T-helper 1 cell treated with Interleukin-12 subunit alpha and Interleukin-12 subunit beta and Interleukin-4 antibody, amounts not matched to agents 30 μg/mL and 1 μg/mL, for 36 hours (primary cell): ENCODE results near the gene MSANTD1.

Experiments
- H3K27ac Mint-ChIP-seq: one replicate; pipeline ENCODE4 v1.8.0; 2021; ENCODE audit warnings: mild to moderate bottlenecking, mixed read lengths
- H3K27me3 Mint-ChIP-seq: one replicate; pipeline ENCODE4 v1.8.0; 2021; ENCODE audit warnings: low read depth, mixed read lengths
- H3K36me3 Mint-ChIP-seq: one replicate; pipeline ENCODE4 v1.8.0; 2021; ENCODE audit warnings: low read depth, mixed read lengths
- H3K4me1 Mint-ChIP-seq: one replicate; pipeline ENCODE4 v1.8.0; 2021; ENCODE audit warnings: low read depth, mixed read lengths
- H3K4me3 Mint-ChIP-seq: one replicate; pipeline ENCODE4 v1.8.0; 2021; ENCODE audit warnings: mild to moderate bottlenecking, moderate library complexity, mixed read lengths
- H3K9me3 Mint-ChIP-seq: one replicate; pipeline ENCODE4 v1.8.0; 2021; ENCODE audit warnings: mixed read lengths

The MSANTD1 gene

DNA sequence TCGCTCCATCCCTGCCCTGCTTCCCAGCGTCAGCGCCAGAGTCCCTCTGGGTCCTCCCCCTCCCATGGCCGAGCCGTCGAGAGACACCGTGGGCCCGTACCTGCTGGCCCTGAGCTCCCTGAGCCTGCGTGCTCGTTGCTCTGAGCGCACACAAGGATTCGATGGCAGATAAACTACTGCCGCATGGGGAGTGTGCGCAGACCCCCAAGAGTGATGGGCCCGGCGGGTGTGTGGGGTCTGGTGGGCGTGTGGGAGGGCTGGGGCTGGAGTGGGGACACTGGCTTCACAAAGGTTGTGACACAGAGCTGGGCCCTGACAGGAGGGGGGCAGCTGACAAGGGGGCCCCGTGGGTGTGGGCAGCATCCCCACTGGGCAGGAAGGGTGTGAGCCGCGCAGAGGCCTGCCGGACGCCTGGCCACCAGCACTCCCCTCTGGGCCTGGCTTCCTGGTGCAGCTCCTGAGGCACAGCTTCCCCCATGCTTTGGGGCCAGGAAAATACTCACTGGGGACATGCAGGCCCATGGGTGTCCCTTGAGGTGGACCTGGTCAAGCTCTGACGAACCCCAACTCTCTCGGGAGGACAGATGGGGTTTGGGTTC, 39.1 kb downstream of the MSANTD1 start:
- no peak overlapping the region for H3K27ac Mint-ChIP-seq
- H3K27me3 Mint-ChIP-seq = peaks cover 42% of the 10 kb centered on the region
- H3K36me3 Mint-ChIP-seq = no peaks in the 10 kb centered on the region

GRCh38 chr4:3288571-3289094, 39.7 kb downstream of the MSANTD1 start:
- H3K9me3 Mint-ChIP-seq = no peaks in the 10 kb centered on the region
- no peak overlapping the region for H3K27ac Mint-ChIP-seq
- H3K36me3 Mint-ChIP-seq = no peaks in the 10 kb centered on the region
- H3K4me1 Mint-ChIP-seq = peaks cover 9% of the 10 kb centered on the region
- H3K4me3 Mint-ChIP-seq = no peak overlapping the region
- peaks cover 45% of the 10 kb centered on the region for H3K27me3 Mint-ChIP-seq

More for the DNA sequence above, 39.1 kb downstream of the MSANTD1 start:
- H3K9me3 Mint-ChIP-seq = no peaks in the 10 kb centered on the region
- H3K4me1 Mint-ChIP-seq = peaks cover 6% of the 10 kb centered on the region
- H3K4me3 Mint-ChIP-seq = no peak overlapping the region

DNA sequence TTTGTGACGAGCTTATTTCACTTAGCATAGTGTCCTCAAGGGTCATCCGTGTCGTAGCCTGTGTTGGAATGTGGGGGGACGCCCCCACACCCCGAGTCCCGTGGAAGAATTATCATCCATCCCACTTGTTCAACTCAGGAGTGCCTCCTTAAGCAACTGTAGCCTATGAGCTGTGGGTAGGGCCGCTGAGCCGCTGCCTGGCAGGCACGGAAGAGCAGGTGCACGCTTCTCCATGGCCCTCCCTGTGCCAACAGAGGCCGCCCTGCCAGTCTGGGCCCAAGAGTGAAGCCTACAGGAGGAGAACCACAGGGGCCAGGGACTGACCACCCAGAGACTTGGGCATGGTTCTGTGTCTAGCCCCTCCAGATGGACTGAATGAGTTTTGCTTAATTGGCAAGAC, 41.5 kb downstream of the MSANTD1 start:
- Mint-ChIP-seq H3K4me1 (peaks cover 10% of the 10 kb centered on the region), H3K27ac (no peak overlapping the region), H3K9me3 (no peaks in the 10 kb centered on the region), H3K27me3 (peaks cover 52% of the 10 kb centered on the region), H3K4me3 (no peak overlapping the region), H3K36me3 (no peaks in the 10 kb centered on the region)

- Mint-ChIP-seq H3K9me3 (no peaks in the 10 kb centered on the region), H3K4me1 (peaks cover 10% of the 10 kb centered on the region), H3K27ac (no peak overlapping the region), H3K36me3 (no peaks in the 10 kb centered on the region), H3K4me3 (no peak overlapping the region), H3K27me3 (peaks cover 53% of the 10 kb centered on the region)
Measured at GRCh38 chr4:3290889-3291321, 41.9 kb downstream of the MSANTD1 start.

- Mint-ChIP-seq H3K36me3 (no peaks in the 10 kb centered on the region), H3K27me3 (peaks cover 59% of the 10 kb centered on the region), H3K4me3 (peak overlapping the region; percentile 94), H3K4me1 (peaks cover 10% of the 10 kb centered on the region), H3K27ac (peak overlapping the region; percentile 64), H3K9me3 (no peaks in the 10 kb centered on the region)
Measured at GRCh38 chr4:3291411-3291968, 42.5 kb downstream of the MSANTD1 start.

DNA sequence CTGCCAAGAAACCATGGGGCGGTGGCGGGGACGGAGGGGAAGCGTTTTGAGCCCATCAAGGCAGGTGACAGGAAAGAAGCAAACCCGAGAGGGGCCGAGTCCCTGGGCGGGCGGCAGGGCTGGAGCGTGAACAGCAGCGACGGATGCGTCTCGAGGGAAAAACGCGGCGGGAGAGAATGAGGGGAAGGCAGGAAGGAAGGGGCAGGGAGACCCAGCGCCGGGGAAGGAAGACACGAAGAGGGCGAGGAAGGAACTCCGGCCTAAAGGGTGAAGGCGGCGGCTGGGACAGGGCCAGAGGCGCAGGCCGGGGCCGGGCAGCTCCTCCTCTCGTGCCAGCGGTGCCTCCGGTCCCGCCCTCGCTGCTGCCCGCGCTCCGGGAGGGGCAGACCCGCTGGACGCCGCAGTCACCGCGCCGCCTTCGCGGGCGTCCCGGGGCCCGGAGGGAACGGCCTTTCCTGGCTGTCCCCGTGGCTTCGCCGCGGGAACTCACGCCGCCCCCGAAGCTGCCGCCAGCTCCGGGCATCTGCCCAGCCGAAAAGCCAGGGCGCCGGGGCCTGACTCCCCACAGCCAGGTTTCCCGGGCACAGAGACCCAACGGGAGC, 43.1 kb downstream of the MSANTD1 start:
- Mint-ChIP-seq H3K4me3 (peak overlapping the region; percentile 94), H3K27ac (peak overlapping the region; percentile 64), H3K27me3 (peaks cover 57% of the 10 kb centered on the region), H3K4me1 (peaks cover 10% of the 10 kb centered on the region), H3K36me3 (no peaks in the 10 kb centered on the region), H3K9me3 (no peaks in the 10 kb centered on the region)

DNA sequence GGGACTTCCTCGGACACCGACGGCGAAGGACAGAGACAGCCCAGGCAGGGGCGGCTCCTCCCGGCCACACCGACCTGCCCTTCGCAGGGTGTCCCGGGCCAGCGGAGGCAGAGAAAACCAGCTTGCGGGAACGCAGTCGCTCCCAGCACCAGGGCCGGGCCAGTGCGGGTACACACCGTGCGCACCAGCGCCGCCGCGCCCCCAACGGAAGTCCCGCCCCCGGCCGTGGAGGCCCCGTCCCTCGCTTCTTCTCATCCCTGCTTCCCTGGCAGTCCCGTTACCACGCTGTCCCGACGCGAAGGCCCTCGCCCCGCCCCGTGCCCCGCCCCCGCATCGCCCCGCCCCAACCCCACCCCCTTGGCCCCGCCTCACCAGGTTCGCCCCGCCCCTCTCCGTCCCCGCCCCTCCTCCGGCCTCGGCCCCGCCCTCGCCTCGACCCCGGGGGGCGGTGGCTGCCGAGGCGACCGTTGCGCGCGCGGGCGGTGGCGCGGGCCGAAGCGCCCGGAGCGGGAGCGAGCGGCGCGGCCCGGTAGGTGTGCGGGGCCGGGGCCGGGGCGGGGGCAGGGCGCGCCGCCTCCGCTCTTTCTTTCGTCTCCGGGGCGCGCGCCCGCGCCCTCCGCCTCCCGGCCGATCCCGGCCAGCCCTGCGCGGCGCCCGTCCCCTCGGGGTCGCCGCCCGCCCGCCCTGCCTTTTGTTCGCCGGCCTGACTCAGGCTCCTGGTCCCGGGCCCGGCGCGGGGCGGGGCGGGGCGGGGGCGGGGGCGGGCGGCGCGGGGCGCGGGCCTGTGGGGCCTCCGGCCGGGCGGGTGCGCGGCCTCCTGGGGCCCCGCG, 43.8 kb downstream of the MSANTD1 start, which contains the start of gene RGS12:
TSS of gene RGS12 (plus strand) at position 451 of the 830 bp plus-strand sequence. CDS start 23,150 bp downstream, outside the sequence.
- H3K36me3 Mint-ChIP-seq = no peaks in the 10 kb centered on the region
- H3K4me3 Mint-ChIP-seq = peak within 1 kb of the TSS; percentile 94
- H3K9me3 Mint-ChIP-seq = no peaks in the 10 kb centered on the region
- H3K27me3 Mint-ChIP-seq = peaks cover 64% of the 10 kb centered on the region
- peaks cover 10% of the 10 kb centered on the region for H3K4me1 Mint-ChIP-seq
- peak within 1 kb of the TSS; percentile 64 for H3K27ac Mint-ChIP-seq

DNA sequence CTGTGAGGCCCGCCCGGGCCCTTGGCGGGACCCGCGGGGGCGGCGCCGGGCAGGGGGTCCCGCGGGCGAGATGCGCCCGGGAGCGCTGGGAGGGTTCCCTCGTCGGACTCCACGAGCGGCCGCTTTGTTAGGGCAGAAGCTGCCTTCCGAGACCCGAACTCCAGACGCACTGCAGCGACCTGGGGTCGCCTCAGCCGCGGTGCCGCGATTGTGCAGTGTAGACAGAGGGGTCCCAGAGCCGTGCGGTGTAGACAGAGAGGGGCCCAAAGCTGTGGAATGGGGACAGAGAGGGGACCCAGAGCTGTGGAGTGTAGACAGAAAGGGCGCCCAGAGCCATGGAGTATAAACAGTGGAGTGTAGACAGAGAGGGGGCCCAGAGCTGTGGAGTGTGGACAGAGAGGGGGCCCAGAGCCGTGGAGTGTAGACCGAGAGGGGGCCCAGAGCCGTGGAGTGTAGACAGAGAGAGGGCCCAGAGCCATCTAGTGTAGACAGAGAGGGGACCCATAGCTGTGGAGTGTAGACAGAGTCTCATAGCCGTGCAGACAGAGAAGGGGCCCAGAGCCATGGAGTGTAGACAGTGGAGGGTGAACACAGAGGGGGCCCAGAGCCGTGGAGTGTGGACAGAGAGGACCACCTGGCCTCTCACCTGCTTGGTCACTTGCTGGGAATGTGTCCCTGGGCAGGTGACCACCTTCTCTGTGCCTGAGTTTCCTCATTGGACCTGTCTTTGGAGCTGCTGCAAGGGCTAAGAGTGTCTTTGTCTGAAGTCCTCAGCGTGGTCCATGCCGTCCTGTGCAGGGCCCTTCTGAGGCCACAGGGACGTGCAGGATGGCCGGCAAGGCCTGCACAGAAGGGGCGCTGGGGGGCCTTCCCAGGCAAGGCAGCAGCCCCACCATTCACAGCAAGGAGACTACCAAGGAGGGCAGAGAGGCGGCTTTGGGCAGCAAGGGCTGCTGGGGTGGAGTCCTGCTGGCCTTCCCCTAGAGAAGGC, 44.7 kb downstream of the MSANTD1 start:
- H3K4me3 Mint-ChIP-seq = peak overlapping the region; percentile 68
- peaks cover 73% of the 10 kb centered on the region for H3K27me3 Mint-ChIP-seq
- no peaks in the 10 kb centered on the region for H3K9me3 Mint-ChIP-seq
- H3K4me1 Mint-ChIP-seq = peaks cover 10% of the 10 kb centered on the region
- H3K36me3 Mint-ChIP-seq = no peaks in the 10 kb centered on the region
- peak overlapping the region; percentile 7 for H3K27ac Mint-ChIP-seq

DNA sequence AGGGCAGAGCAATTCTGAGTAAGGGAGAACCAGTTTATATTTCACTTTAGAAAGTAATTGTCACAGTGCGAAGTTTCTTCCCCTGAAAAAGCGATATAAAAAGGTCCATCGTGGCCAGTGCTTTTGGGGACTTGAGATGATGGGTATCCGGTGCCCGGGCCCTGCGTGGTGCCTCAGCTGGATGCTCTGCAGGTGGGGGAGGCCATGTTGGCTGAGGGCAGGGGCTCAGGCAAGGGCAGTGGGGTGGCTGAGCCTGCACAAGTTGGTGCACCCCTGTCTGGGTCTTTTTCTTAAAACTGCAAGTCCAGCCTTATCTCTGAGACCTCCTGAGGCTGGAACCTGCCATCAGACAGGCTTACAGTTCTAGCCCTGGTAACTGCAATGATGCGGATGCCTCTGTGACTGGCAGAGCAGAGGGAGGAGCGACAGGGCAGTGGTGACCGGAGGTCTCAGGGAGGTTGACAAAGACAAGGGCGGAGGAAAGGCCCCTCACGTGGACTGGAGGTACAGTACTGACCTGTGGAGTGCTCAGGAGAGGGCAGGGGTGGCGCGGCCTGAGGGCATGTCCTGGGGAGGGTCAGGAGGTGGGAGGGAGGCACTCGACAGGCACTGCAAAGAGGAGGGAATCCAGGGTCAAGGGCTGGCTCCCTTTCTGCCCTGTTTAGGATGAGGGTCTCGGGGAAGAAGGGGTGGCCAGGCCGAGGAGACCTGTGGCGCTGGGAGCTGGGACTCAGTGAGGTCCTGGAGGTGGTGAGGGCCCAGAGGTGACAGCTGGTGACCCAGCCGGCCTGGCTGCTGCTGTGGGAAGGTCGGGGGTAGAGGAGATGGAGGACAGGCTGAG, 45.7 kb downstream of the MSANTD1 start:
- Mint-ChIP-seq H3K36me3 (no peaks in the 10 kb centered on the region), H3K9me3 (no peaks in the 10 kb centered on the region), H3K4me3 (no peak overlapping the region), H3K27ac (no peak overlapping the region), H3K4me1 (peaks cover 10% of the 10 kb centered on the region), H3K27me3 (peaks cover 76% of the 10 kb centered on the region)

GRCh38 chr4:3295837-3296624, 47.1 kb downstream of the MSANTD1 start:
- Mint-ChIP-seq H3K27ac (no peak overlapping the region), H3K9me3 (no peaks in the 10 kb centered on the region), H3K36me3 (no peaks in the 10 kb centered on the region), H3K4me1 (peaks cover 11% of the 10 kb centered on the region), H3K27me3 (peaks cover 62% of the 10 kb centered on the region), H3K4me3 (no peak overlapping the region)

DNA sequence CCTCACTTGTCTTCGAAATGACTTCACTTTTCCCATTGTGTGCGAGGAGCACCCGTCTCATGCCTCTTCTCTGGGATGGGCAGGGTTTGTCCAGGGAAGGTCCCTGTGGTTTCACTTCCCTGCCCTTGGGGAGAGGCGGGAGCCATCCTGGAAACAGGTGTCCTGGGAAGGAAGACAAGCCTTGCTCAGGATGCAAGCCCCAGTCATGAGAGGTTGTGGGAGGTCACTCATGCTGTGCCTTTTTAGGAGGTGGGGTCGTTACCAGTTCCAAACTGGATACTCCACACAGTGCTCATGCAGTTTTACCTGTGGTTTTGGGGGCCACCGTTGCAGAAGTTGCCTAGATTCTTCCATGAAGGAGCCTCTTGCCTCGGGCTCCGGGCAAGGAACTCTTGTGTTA, 47.7 kb downstream of the MSANTD1 start:
- H3K27ac Mint-ChIP-seq = no peak overlapping the region
- no peaks in the 10 kb centered on the region for H3K9me3 Mint-ChIP-seq
- peaks cover 15% of the 10 kb centered on the region for H3K4me1 Mint-ChIP-seq
- H3K27me3 Mint-ChIP-seq = peaks cover 63% of the 10 kb centered on the region
- H3K36me3 Mint-ChIP-seq = no peaks in the 10 kb centered on the region
- no peak overlapping the region for H3K4me3 Mint-ChIP-seq

DNA sequence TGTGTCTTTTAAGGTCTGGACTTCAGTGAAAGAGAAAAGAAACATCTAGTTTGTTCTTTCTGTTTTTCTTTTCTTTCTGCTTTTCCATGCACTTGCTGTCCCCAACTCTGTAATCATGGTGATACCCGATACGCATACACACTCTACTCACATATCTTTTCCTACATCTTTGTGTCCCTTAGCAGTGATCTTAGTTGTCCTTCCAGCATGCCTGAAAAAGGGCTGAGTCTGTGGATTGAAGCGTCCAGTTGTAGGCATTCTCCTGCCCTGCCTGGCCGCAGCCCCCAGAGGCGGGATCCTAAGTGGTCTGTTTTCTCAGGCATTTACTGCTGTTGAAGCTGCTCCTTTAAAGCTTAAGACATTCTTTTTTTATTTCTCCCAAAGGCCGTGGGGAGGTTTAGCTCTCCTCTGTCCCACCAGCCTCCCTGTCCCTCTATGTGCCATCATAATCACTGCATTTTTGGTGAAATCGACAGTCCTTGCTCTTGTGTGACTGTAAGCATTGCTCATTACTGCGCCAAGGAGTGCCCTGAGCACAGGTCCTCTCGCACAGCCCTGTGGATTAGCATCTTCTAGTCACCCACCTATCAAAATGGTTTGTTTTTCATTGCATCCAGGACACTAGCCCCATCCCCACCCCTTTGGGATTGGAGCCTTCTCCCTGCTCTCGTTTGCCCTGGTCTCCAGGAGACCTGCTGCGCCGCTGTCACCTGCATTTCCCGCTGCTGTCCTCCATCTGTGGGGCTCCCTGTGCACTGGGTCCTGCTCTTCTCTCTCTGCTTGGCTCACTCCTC, 48.3 kb downstream of the MSANTD1 start:
- Mint-ChIP-seq H3K36me3 (no peaks in the 10 kb centered on the region), H3K4me1 (peaks cover 15% of the 10 kb centered on the region), H3K9me3 (no peaks in the 10 kb centered on the region), H3K27me3 (peaks cover 61% of the 10 kb centered on the region), H3K4me3 (no peak overlapping the region), H3K27ac (no peak overlapping the region)
